ENCODE measurements around the gene TFB2M. TPM values are rescaled to one million over a fixed set of nuclear protein-coding genes. Genes with fewer than 3 reads are reported as not detected.

TFB2M gene
- total RNA-seq, 1 experiment from 2014 or later = 27.7 TPM

DNA sequence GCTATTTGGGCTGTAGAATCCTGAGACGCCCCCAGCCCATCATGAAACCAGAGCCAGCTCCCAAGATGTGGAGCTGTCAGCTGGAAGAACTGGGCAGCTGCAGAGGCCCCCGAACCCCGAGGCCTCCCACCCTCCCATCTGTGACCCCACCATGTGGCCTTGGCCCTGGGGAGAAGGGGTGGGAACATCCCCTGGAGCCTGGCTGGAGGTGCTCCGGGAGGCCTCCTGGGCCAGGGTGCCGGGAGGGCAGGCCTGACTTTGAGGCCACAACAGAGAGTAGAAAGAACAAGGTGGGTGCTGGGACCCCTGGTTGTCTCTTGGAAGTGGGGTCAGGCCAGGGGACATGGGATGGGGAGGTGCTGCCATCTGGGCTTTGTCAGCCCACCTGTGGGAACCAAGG, 53.0 kb downstream of the TFB2M start:
- Histone ChIP-seq H3T11ph (ENCODE audit: low read length) (no peak overlapping the region), H2AFZ (ENCODE audit: low read length) (no peak overlapping the region), H2AK5ac (ENCODE audit: insufficient read length, low read length) (no peak overlapping the region), H3K9ac (ENCODE audit: extremely low read depth, insufficient read length, low read length) (no peak overlapping the region), H3K23me2 (ENCODE audit: insufficient read length, low read depth, low read length, poor library complexity, severe bottlenecking) (no peaks in the 10 kb centered on the region), H3K27me3 (ENCODE audit: insufficient read depth, low read length) (no peaks in the 10 kb centered on the region), H3K9me3 (ENCODE audit: control insufficient read depth, low read depth, low read length) (peaks cover 5% of the 10 kb centered on the region), H2BK15ac (ENCODE audit: low read depth, low read length) (no peak overlapping the region), H3K18ac (ENCODE audit: insufficient read length, low read depth, low read length) (no peak overlapping the region), H3K14ac (ENCODE audit: insufficient read depth, low read length) (no peak overlapping the region; the same call in 1 of the 2 replicates), H2BK120ac (ENCODE audit: low read depth, low read length, poor library complexity, severe bottlenecking) (no peak overlapping the region), H3K79me2 (ENCODE audit: insufficient read depth, low read length) (no peaks in the 10 kb centered on the region), H3K23ac (ENCODE audit: insufficient read length, low read depth, low read length) (no peak overlapping the region), H4K91ac (ENCODE audit: insufficient read length, low read depth, low read length) (no peak overlapping the region), H2BK5ac (ENCODE audit: insufficient read length, low read length) (no peak overlapping the region), H3K79me1 (ENCODE audit: insufficient read depth, low read depth, low read length, poor library complexity, severe bottlenecking) (no peaks in the 10 kb centered on the region), H4K8ac (replicated peaks; ENCODE audit: insufficient read length, low read depth, low read length) (no peak overlapping the region), H3K4me1 (ENCODE audit: insufficient read depth, low read length) (no peaks in the 10 kb centered on the region), H4K5ac (ENCODE audit: insufficient read length, low read depth, low read length) (no peak overlapping the region), H3K56ac (ENCODE audit: insufficient read length, low read depth, low read length) (no peak overlapping the region), H2BK12ac (ENCODE audit: insufficient read length, low read depth, low read length) (no peak overlapping the region), H3K4ac (ENCODE audit: low read depth, low read length) (no peak overlapping the region), H4K20me1 (ENCODE audit: control insufficient read depth, insufficient read depth, insufficient read length) (no peaks in the 10 kb centered on the region), H2BK20ac (ENCODE audit: low read depth, low read length, poor library complexity, severe bottlenecking) (no peak overlapping the region), H3K4me2 (ENCODE audit: insufficient read depth, insufficient read length, low read length) (no peak overlapping the region), H3K27ac (ENCODE audit: insufficient read length, low read depth, low read length) (no peak overlapping the region)
- H3K27ac Mint-ChIP-seq = no peak overlapping the region
- DNase-seq = no peak
- H3K9me3 Mint-ChIP-seq = peaks cover 35 to 36% of the 10 kb centered on the region in 2 experiments
- no CpG with 5 or more reads among the region's 5 CpGs for WGBS (ENCODE audit: extremely low coverage, insufficient read length, low lambda C conversion rate)
- no peak overlapping the region for H3K4me3 Mint-ChIP-seq
- peaks cover 5% of the 10 kb centered on the region for H3K27me3 Mint-ChIP-seq (ENCODE audit: low read depth)
- peaks cover 3 to 10% (median 3%) of the 10 kb centered on the region in 3 experiments; a peak in 2 of 7 replicates for H3K36me3 Mint-ChIP-seq (ENCODE audit: insufficient read depth in 1 of 3, low read depth in 3 of 3)
- no peaks in the 10 kb centered on the region for H3K4me1 Mint-ChIP-seq
- TF ChIP-seq, protein P1, sequence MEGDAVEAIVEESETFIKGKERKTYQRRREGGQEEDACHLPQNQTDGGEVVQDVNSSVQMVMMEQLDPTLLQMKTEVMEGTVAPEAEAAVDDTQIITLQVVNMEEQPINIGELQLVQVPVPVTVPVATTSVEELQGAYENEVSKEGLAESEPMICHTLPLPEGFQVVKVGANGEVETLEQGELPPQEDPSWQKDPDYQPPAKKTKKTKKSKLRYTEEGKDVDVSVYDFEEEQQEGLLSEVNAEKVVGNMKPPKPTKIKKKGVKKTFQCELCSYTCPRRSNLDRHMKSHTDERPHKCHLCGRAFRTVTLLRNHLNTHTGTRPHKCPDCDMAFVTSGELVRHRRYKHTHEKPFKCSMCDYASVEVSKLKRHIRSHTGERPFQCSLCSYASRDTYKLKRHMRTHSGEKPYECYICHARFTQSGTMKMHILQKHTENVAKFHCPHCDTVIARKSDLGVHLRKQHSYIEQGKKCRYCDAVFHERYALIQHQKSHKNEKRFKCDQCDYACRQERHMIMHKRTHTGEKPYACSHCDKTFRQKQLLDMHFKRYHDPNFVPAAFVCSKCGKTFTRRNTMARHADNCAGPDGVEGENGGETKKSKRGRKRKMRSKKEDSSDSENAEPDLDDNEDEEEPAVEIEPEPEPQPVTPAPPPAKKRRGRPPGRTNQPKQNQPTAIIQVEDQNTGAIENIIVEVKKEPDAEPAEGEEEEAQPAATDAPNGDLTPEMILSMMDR (conservative IDR thresholded peaks at IDR 0.05) = no peak

Measured in H9 (cell line).